ENCODE measurements around the gene RLN3. TPM values are rescaled to one million over a fixed set of nuclear protein-coding genes. Genes with fewer than 3 reads are reported as not detected.
A peak's percentile ranks its signal among the peaks of the same experiment; 100 is the strongest.

RLN3 gene
- total RNA-seq, 1 donor from 2014 or later, result not detected

DNA sequence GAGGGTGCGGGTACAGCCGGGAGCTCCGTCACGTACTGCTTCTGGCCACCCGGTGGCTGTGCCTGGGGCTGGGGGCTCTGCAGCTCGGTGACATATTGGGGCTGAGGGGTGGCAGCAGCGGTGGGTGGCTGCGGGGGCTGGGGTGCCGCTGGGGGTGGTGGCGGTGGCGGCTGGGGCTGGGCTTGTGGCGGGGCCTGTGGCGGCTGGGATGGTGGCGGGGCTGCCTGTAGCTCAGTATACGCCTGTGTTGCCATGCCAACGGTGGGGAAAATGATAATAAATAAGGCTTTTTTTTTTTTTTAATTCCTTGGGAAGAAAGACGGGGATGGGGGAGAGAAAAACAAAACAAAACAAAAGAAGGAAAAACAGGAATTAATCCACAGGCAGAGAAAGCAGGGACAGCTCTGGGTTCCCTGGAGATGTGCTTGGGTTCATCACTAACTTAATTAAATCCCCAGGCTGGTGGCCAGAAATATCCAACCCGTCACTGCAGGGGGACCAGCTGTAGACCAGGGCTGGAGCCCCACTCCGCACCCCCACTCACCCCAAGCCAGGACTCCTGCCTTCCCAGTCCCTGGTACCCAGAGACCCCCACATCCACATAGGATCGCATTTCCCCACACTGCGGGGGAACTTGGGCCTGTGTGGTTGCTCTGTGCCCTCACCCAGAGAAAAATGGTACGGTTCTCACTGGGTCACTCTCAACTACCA, 34.2 kb upstream of the RLN3 start:
- H3K27me3 Mint-ChIP-seq (ENCODE audit: unreplicated experiment), result peaks cover 11% of the 10 kb centered on the region
- H3K9me3 Mint-ChIP-seq (ENCODE audit: unreplicated experiment), result no peaks in the 10 kb centered on the region
- TF ChIP-seq, protein P1, sequence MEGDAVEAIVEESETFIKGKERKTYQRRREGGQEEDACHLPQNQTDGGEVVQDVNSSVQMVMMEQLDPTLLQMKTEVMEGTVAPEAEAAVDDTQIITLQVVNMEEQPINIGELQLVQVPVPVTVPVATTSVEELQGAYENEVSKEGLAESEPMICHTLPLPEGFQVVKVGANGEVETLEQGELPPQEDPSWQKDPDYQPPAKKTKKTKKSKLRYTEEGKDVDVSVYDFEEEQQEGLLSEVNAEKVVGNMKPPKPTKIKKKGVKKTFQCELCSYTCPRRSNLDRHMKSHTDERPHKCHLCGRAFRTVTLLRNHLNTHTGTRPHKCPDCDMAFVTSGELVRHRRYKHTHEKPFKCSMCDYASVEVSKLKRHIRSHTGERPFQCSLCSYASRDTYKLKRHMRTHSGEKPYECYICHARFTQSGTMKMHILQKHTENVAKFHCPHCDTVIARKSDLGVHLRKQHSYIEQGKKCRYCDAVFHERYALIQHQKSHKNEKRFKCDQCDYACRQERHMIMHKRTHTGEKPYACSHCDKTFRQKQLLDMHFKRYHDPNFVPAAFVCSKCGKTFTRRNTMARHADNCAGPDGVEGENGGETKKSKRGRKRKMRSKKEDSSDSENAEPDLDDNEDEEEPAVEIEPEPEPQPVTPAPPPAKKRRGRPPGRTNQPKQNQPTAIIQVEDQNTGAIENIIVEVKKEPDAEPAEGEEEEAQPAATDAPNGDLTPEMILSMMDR (IDR thresholded peaks at IDR 0.05; ENCODE audit: unreplicated experiment), result no peak
- DNase-seq (ENCODE audit: low spot score), result no peak
- H3K27ac Mint-ChIP-seq (ENCODE audit: unreplicated experiment), result peak overlapping the region; percentile 75
- peaks cover 19% of the 10 kb centered on the region for H3K36me3 Mint-ChIP-seq (ENCODE audit: low read depth, unreplicated experiment)
- peaks cover 2% of the 10 kb centered on the region for H3K4me1 Mint-ChIP-seq (ENCODE audit: unreplicated experiment)
- no peak overlapping the region for H3K4me3 Mint-ChIP-seq (ENCODE audit: unreplicated experiment)

DNA sequence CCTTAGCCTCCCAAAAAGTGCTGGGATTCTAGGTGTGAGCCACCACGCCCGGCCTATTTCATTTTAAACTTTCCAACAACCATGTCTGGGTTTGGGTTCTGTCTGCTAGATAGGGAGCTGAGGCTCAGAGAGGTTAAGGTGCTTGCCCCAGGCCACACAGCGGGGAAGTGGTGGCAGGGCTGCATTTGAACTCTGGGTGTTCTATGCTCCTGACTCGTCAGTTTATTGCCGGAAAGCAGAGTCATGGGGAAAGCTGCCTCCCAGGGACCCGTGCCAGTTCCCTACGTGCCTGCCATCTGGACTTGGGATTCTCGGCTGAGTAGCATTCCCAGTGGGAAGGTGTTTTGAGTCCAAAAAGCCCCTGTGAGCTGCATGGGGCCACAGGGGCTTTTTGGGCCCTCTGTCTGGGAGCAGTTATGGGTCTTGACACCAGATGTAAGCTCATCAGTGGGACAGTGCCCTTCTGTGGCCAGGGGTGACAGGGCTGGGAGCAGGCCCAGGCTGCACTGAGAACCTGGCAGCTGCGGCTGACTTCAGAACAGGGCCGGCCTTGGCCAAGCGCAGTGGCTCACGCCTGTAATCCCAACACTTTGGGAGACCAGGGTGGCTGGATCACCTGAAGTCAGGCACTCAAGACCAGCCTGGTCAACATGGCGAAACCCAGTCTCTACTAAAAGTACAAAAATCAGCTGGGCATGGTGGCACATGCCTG, 32.8 kb upstream of the RLN3 start:
- peaks cover 5% of the 10 kb centered on the region for H3K27me3 Mint-ChIP-seq (ENCODE audit: unreplicated experiment)
- TF ChIP-seq, protein P1 (IDR thresholded peaks at IDR 0.05; ENCODE audit: unreplicated experiment), result no peak
- no peak overlapping the region for H3K4me3 Mint-ChIP-seq (ENCODE audit: unreplicated experiment)
- no peak for DNase-seq (ENCODE audit: low spot score)
- H3K9me3 Mint-ChIP-seq (ENCODE audit: unreplicated experiment), result no peaks in the 10 kb centered on the region
- H3K27ac Mint-ChIP-seq (ENCODE audit: unreplicated experiment), result no peak overlapping the region
- peaks cover 18% of the 10 kb centered on the region for H3K36me3 Mint-ChIP-seq (ENCODE audit: low read depth, unreplicated experiment)
- no peaks in the 10 kb centered on the region for H3K4me1 Mint-ChIP-seq (ENCODE audit: unreplicated experiment)

DNA sequence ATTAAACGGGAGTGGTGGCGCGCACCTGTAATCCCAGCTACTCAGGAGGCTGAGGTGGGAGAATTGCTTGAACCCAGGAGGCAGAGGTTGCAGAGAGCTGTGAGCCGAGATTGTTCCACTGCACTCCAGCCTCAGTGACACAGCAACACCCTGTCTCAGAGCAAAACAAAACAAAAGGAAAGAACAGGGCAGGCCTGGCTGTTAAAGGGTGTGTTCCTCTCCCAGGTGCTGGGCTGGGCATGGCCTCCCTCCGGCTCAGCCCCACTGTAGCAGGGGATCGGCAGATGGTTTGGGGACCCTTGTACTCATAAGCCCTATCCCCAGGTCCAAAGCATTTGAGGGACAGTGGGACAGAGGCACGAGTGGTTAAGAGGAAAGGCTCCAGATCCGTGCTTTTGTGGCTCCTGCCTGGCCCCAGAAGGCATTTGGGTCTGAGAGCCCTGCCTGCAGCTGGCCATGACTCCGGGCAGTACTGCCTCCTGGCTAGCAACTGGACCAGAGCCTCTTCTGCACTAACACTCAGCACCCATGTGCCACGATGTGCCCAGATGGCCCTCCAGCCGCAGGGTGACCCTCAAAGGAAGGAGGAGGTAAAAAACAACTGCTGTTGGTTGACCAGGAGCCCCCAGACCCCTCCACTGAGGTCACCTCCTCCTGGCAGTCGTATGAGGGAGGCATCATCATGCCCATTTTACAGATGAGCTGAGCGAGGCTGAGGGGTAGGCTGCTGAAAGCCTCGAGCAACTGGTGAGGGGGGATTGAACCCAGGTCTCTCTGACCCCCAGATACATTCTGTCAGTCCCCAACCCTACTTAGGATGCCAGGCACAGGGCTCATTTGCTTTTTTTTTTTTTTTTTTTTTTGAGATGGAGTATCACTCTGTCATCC, 31.8 kb upstream of the RLN3 start:
- no peak overlapping the region for H3K4me3 Mint-ChIP-seq (ENCODE audit: unreplicated experiment)
- H3K27ac Mint-ChIP-seq (ENCODE audit: unreplicated experiment), result no peak overlapping the region
- TF ChIP-seq, protein P1 (IDR thresholded peaks at IDR 0.05; ENCODE audit: unreplicated experiment), result no peak
- no peaks in the 10 kb centered on the region for H3K9me3 Mint-ChIP-seq (ENCODE audit: unreplicated experiment)
- H3K27me3 Mint-ChIP-seq (ENCODE audit: unreplicated experiment), result peaks cover 9% of the 10 kb centered on the region
- H3K36me3 Mint-ChIP-seq (ENCODE audit: low read depth, unreplicated experiment), result peaks cover 13% of the 10 kb centered on the region
- H3K4me1 Mint-ChIP-seq (ENCODE audit: unreplicated experiment), result no peaks in the 10 kb centered on the region
- DNase-seq (ENCODE audit: low spot score), result no peak

DNA sequence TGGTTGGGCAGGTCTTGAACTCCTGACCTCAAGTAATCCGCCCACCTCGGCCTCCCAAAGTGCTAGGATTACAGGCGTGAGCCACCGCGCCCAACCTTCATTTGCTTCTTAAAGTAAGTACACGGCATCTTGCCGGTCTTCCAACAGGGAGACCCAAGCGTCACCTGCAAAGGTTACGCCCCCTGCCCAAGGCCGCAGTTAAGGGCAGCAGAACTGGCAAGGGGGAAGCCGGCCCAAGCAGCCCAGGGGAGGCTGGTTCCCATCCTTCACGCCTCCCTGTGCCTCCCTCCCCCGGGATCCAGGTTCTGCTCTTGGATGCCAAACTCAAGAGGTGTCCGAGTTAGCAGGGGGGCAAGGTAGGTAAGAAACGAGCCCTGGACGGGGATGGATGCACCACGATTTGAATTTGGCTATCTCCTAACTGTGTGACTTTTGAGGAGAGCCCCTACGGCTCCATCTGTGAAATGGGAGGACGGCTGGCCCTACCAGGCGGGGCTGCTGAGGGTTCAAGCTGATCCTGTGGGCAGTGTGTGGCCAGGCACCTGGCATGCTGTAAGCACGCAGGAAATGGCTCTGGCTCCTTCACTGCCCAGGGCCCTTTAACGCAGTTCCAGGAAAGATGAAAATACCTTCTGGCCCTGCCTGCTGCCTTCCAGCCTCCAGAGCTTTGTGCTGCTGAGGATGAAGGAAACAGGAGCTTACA, 30.9 kb upstream of the RLN3 start:
- DNase-seq (ENCODE audit: low spot score), result no peak
- H3K36me3 Mint-ChIP-seq (ENCODE audit: low read depth, unreplicated experiment), result peaks cover 13% of the 10 kb centered on the region

More for the DNA sequence above, 30.9 kb upstream of the RLN3 start:
- H3K27ac Mint-ChIP-seq (ENCODE audit: unreplicated experiment), result no peak overlapping the region
- no peaks in the 10 kb centered on the region for H3K4me1 Mint-ChIP-seq (ENCODE audit: unreplicated experiment)
- TF ChIP-seq, protein P1 (IDR thresholded peaks at IDR 0.05; ENCODE audit: unreplicated experiment), result no peak
- H3K4me3 Mint-ChIP-seq (ENCODE audit: unreplicated experiment), result no peak overlapping the region
- peaks cover 7% of the 10 kb centered on the region for H3K27me3 Mint-ChIP-seq (ENCODE audit: unreplicated experiment)
- H3K9me3 Mint-ChIP-seq (ENCODE audit: unreplicated experiment), result no peaks in the 10 kb centered on the region

Data from endothelial cell (in vitro differentiated cells).